Activated T-helper 9 cell treated with anti-CD3 and anti-CD28 coated beads, Interleukin-2, amount 50 U/mL, for 16 hours (primary cell): ENCODE measurements around the gene MED27.
"Not testable (repeated sequence)": the region's sequence is repeated elsewhere in the genome, so short reads cannot be mapped to it uniquely, and the experiment has no call there.

Experiments
- DNase-seq: peaks from one replicate; pipeline ENCODE4 v3.0.0-alpha.2; 2020; ENCODE audit warnings: low read depth

The MED27 gene

DNA sequence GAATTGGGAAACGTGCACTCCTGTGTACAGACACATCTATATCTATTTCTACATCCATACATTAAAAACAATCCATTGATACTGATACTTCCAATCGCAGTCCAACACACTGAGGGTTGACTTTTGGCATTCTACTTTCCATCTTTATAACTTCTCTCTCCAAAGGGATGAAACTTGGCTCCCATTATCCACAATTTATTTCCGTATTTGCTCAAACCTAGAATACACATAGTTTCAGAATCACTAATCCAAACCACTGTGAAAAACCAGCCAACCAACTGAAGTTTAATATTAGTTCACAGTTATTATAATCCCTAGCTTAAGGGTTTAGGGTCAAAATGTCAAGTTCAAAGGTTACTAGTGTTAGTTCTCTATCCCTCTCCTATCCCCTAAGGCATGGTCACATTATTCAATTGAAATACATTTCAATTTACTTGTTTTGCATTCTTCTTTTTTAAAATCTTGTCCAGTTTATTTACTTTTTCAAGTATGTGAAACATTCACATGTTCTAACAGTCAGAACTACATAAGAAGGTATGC lies 156.5 kb downstream of the MED27 start:
- no peak for DNase-seq

DNA sequence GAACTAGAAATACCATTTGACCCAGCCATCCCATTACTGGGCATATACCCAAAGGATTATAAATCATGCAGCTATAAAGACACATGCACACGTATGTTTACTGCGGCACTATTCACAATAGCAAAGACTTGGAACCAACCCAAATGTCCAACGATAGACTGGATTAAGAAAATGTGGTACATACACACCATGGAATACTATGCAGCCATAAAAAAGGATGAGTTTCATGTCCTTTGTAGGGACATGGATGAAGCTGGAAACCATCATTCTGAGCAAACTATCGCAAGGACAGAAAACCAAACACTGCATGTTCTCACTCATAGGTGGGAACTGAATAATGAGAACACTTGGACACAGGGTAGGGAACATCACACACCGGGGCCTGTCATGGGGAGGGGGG lies 158.0 kb downstream of the MED27 start:
- DNase-seq, result not testable (repeated sequence)

DNA sequence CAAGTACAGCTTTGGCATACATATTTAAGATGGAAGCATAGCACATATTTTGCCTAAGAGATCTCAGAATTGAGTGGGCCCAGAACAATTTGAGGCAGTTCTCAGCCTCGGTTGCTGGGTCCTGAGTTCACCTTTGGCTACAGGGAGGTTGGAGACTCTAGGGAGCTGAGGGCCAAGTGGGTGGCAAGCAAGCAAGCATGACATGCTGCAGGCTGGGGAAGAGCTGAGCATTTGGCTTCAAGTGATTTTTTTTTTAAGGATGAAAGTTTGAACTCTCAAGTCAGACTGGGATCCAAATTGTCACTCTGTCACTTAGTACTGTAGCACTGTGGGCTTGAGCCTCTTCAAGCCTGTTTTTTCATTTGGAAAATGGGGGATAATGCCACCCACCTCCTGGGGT lies 160.5 kb downstream of the MED27 start:
- no peak for DNase-seq

GRCh38 chr9:131918481-131918880 lies 161.2 kb downstream of the MED27 start:
- DNase-seq, result no peak

DNA sequence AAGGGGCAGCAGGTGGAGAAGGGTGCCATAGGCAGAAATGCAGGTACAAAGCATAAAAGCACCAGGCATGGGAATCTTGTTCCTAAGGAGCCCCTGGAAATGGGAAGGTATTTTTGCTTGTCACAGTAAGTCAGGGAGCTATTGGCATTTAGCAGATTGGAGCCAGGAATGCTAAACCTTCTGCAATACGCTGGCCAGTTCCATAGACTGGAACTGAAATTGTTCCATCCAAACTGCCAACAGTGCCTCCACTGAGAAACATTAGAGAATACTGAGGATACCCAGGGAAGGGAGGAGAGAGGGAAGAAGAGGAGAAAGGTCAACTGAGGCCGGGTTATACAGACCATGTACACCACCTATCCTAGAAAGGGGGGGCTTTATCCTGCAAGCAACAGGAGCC lies 162.7 kb downstream of the MED27 start:
- no peak for DNase-seq

GRCh38 chr9:131915181-131915580 lies 164.5 kb downstream of the MED27 start:
- DNase-seq, result no peak

GRCh38 chr9:131912671-131913070 lies 167.0 kb downstream of the MED27 start:
- DNase-seq, result no peak

DNA sequence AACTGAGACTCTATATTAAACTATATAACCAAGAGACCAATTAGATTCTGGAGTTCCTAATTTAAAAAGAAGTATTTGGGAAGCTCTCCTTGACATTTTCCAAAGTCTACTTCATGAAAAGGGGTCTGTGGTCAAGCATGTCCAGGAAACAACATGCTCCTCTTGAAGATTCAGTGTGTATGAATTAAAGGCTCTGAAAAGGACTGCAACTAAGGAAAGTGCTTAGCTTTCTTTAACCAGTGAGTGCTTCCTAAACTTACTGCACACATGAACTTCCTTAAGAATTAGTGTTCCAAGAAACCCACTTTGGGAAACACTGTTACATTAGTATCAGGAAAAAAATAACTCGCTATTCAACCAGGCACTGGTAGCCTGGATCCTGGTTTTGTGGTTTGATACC lies 167.6 kb downstream of the MED27 start:
- DNase-seq, result no peak

GRCh38 chr9:131910572-131910971 lies 169.1 kb downstream of the MED27 start:
- no peak for DNase-seq

GRCh38 chr9:131905144-131905543 lies 174.5 kb downstream of the MED27 start:
- DNase-seq, result no peak

DNA sequence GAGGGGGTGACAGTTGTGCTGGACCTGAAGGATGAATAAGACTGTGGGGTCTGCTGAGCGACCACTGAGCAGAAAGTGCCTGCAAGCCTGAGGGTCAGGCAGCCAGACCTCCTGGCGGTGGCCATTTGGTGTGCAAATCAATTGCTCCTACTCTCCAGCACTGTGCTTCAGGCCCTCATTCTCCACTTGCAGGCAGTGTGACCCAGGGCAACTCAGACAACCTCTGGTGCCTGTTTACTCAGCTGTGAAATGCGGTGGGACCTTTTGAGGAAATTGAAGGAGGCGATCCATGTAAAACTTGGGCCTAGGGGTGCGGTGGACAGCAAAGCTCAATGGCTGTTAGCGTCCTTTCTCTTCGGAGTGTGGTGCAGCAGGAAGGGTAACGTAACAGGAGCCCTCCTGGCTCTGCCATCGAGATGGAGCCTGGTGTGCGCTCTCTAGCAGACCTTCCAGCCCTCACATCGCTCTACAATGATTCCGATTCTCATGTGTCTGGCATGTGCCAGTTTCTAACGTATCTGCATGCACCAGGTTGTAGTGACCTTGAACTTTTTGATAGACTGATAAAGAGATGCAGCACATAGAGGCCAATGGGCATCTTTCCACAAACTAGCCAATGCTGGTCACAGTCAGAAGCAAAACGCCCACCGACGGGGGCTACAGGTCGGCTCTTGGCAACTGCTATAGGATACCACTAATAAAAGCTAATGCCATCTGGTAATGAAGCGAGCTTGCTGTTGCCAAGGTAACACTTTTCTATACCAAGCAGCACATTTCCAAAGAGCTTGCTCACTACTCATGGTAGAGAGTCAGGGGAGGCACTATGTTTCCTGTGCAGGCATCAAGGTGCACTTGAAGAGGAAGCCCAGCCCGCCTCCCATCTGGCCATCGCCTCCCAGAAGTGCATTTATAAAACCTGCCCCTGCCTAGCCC lies 180.1 kb downstream of the MED27 start:
- DNase-seq, result no peak

DNA sequence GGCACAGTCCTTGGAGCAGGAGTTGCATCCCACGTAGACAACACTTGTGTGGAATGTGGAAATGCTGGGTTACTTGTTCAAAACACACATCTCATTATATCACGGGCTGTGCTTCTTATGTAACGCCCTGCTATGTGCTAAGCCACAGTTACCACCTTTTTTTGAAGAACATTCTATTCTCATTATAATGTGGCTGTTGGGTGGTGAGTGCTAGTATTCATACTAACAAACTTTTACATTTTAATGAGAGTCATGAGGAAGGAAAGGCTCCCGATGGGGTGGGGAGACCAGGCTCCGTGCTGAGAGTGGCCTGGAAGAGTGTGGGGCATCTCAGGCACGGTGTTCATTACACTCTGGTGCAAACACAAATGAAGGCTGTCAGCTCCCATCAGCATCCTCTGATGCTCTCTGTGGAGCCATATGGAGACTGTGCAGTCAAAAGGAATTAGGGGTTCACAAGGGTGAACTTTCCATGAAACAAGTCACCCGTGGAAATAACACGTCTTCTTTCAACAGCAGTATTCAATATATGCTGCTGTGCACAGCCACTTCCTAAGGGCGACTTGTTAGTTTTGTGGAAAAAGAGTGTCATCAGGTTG lies 186.7 kb downstream of the MED27 start:
- no peak for DNase-seq

DNA sequence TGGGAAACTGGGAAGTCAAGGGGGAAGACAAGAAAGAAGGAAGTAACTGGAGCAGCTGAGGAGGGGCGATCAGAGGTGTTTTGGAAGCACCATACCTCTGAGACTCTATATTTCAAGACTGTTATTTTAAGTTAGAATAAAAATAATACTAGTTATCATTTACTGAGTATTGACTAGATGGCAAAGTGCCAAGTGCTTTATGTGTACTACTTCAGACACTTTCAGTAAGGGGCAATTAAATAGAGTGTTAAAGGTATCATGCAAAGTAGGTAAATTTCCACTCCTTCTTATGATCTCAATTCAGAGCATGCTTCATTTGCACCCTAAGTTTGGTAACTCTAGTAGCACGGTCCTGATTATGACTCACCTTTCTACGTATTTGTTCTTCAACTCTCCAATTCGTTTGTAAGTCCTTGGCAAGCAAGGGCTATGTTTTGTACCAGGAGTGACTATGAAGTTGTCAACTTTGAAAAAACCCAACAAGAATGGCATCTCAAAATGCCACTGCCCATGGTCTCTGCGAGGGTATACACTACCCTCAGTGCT lies 187.4 kb downstream of the MED27 start:
- DNase-seq, result no peak

- DNase-seq, result no peak
Measured at GRCh38 chr9:131891598-131891997, 188.1 kb downstream of the MED27 start.

GRCh38 chr9:131889437-131890251 lies 190.0 kb downstream of the MED27 start:
- no peak for DNase-seq

DNA sequence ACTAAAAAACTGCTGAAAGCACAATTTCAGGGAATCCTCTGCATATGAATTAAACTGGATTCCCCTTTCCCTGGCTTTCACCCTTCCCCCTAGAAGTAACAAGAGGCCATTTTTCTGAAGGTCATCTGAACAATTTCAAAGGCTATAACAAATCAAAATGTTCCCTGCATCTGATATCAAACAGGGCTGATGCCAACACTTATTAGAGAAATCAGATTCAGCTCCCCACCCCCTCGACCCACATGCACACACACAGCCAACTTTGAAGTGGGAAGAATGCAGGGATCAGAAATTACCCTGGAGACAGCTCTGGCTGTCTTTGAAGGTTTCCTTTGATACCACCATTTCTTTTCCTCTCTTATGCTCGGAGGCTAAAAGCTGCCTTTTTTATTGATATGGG lies 190.7 kb downstream of the MED27 start:
- no peak for DNase-seq

- DNase-seq, result no peak
Measured at GRCh38 chr9:131887680-131888079, 192.0 kb downstream of the MED27 start.

GRCh38 chr9:131886826-131887225 lies 192.8 kb downstream of the MED27 start:
- DNase-seq, result no peak

DNA sequence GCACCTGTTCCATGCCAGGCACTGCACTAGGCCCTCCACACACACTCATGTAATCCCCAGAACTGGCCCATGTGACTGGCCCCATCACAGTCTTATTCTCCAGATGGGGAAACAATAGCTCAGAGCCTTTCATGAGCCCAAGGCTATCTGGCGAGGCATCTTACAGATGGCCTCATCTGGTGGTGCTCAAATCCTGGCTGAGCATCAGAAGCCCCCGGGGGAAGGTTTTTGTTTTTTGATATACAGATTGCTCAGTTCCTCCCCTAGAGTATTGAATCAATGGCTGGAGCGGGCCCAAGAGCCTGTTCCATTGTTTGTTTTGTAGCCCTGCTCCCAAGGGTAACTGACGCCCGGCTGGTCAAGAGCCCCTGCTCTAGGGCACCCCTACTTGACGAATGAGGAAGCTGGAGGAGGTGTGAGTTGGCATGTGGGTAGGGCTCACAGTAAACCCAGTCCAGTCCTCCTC lies 194.5 kb downstream of the MED27 start:
- DNase-seq, result no peak

DNA sequence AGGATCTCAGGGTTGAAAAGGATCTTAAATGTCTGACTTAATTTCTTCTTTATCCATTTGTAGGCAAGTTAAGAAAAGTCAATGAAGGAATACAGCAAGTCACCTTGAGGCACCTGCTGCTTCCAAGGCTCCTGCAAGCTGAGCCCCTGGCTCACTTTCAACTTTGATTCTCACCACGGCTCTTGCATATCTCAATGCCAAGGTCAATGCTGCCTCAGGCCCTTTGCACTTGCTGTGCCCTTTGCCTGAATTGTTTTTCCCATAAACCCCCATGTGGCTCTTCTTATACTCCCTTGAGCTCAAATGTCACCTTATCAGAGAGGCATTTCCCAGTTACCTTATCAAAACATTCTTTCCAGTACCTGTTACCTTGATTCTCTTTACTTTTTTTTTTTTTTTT lies 195.4 kb downstream of the MED27 start:
- no peak for DNase-seq

DNA sequence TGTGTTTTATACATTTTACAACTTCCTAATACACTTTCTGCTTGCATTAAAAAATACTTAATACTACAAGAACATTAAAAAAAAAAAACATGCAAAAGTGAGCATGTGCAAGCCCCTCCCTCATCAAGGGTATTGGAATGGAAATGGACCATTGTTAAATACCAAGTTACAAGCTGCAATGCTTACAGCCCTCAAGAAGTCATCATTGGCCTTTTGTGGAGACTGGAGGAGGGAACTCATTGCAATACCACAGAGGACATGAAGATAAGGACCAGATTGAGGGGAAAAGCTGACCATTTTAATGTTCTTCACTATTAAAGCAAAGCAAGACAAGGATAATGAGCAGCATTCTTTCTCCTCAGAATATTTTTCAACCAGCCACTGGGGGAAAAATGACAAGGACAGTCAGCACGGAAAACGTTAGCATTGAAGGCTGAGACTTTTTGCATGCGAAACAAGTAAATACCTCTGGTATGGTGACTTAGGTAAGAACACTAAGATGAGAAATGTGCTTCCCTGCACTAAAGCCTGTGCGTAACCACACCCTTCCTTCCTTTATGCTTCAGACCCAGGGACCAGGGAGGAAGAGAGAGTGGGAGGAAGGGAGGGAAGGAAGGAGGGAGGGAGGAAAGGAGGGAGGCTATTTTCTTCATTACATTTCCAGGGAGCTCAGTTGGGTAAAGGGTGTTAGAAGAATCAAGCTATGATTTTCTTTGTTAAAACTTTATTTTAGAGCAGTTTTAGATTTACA lies 198.7 kb downstream of the MED27 start:
- no peak for DNase-seq
